Urothelium cell line (cell line): ENCODE data around the gene ARHGEF40.
A peak's percentile ranks its signal among the peaks of the same experiment; 100 is the strongest.
"Not testable (repeated sequence)": the region's sequence is repeated elsewhere in the genome, so short reads cannot be mapped to it uniquely, and the experiment has no call there.

Experiments used
- DNase-seq: peaks from one replicate; pipeline ENCODE4 v3.0.0; 2011; ENCODE audit warnings: low spot score, mixed read lengths
- FAIRE-seq: peaks from 2 replicates; lab custom pipeline; 2011; peaks lifted over from hg19 to GRCh38; lab: Jason Lieb, UNC

Gene ARHGEF40

GRCh38 chr14:21039585-21040369, 30.3 kb upstream of the ARHGEF40 start:
- FAIRE-seq (no peak), DNase-seq (peak; percentile 80)

DNA sequence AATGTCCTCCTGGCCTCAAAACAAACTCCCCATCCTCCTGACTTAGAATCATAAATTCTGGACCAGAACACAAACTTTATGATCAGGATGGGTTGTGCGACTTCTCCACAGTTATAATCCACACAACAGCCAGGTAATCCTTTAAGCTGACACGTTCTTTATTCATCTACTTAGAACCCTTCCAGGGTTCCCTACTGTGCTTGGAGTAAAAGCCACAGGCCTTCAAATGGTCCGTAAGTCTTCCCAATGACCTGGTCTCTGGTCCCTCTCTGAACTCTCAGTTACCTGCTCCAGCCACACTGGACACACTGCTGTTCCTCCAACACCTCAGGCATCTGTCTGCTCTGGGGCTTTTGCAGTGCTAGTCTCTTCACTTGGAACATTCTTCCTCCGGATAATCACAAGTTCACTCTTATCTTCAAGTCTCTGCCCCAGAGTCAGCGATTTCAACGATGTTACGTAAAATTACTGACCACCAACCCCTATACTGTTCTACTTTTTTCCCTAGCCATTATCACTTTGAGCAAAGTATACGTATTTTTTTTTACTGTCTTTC, 29.7 kb upstream of the ARHGEF40 start:
- FAIRE-seq = no peak
- no peak for DNase-seq

DNA sequence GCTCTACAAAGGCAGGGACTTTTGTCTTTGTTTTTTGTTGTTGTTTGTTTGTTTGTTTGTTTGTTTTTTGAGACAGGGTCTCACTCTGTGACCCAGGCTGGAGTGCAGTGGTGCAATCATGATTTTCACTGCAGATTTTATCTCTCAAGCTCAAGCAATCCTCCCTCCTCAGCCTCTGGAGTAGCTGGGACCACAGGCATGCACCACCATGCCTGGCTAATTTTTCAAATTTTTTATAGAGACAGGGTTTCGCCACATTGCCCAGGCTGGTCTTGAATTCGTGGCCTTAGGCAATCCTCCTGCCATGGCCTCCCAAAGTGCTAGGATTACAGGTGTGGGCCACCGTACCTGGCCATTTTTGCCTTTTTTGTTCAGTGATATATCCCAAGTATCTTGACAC, 29.2 kb upstream of the ARHGEF40 start:
- not testable (repeated sequence) for FAIRE-seq, DNase-seq

GRCh38 chr14:21041676-21042433, 28.2 kb upstream of the ARHGEF40 start, which contains the start of gene RNASE7:
TSS of gene RNASE7 (plus strand) at chr14:21042362. CDS start at chr14:21042993, 631 bp downstream.
- peak; percentile 57 for DNase-seq
- no peak for FAIRE-seq

- no peak for DNase-seq
- no peak for FAIRE-seq
Observed at GRCh38 chr14:21042918-21043317, 27.2 kb upstream of the ARHGEF40 start.

GRCh38 chr14:21043387-21043973, 26.6 kb upstream of the ARHGEF40 start:
- FAIRE-seq = no peak

DNA sequence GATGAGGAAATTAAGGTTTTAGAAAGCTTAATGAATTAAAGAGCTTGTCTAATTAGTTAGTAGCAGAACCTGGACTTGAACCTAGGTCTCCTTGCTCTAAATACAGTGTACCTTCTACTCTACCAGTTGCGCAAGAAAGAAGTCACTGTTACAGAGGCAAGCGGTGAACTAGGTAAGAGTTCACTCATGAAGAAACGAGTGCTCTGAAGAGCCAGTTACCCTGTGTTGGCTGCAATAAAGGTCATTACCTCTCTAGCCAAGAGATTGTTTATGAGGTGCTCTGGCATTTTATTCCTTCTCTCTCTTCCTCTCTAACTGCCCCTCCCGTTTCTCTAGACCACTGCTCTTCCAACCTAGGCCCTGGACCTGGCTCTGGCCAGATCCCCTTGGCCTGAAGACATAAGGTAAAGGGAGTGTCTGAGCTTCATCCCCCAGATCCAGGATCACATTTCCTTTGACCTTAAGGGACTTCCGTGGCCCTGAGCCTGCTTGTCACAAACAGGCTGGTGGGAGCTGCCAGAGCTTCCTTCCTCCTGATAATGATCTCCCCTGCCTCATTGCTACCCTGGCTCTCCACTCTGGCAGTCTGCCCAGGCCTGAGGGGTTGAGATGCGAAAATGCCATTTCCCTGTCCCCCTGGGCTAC, 26.0 kb upstream of the ARHGEF40 start:
- FAIRE-seq = no peak
- no peak for DNase-seq

More at GRCh38 chr14:21043387-21043973, 26.6 kb upstream of the ARHGEF40 start:
- no peak for DNase-seq

- DNase-seq = no peak
- no peak for FAIRE-seq
Observed at GRCh38 chr14:21047378-21047781, 22.7 kb upstream of the ARHGEF40 start.

DNA sequence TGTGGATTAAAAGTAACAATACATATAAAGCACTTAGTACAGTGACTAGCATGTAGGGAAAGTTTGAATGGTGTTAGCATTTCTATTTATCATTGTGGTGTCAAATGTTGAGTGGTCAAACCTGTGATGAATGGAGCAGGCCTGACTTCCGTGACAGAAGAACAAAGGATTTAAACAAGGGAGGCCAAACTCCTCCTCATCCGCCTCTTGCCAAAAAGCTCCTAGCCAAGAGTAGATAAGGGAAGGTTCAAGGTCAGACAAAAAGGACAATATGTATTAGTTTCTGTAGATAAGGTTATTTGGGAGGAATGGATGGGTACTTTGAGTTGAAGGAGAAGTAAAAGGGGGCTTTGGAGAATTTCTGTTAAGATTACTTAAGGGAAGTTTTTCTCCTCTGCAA, 21.5 kb upstream of the ARHGEF40 start:
- no peak for FAIRE-seq
- no peak for DNase-seq

DNA sequence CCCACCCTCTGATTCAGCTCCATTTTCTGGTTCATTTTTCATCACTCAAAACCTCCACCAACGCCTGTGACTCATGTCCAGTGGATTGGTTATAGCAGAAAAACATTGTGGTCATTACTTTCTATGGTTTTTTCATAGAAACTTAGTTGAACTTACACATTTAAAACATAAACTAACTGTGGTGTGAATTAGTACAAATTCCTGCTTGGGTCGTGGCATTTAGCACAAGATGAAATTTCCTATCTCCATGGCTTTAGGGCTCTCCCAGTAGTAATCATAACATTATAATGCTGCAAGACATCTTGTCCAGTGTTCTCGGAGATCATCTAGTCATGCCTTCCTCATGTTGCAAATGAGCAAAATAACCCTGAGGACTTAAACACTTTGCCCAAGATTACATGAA, 20.8 kb upstream of the ARHGEF40 start:
- no peak for DNase-seq
- FAIRE-seq = no peak

DNA sequence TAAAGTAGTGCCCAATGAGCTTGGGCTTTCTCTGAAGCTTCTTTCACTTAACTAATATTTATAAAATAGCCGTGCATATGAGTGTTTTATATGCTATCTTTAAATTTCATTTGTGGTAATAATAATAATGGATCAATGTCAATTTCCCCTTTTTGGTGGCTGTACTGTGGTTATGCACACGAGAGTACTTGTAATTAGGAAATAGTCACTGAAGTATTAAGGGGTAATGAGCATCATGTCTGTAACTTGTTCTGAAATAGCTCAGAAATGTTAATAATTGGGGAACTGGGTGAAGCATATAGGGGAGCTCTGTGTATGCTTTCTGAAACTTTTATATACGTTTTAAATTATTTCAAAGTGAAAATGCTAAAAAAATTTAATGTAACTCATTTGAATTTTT, 19.5 kb upstream of the ARHGEF40 start:
- FAIRE-seq = no peak

GRCh38 chr14:21053184-21054122, 16.7 kb upstream of the ARHGEF40 start:
- FAIRE-seq (no peak), DNase-seq (no peak)

More for the DNA sequence above, 19.5 kb upstream of the ARHGEF40 start:
- no peak for DNase-seq

GRCh38 chr14:21054123-21054767, 15.9 kb upstream of the ARHGEF40 start:
- no peak for FAIRE-seq
- no peak for DNase-seq

- DNase-seq (no peak), FAIRE-seq (no peak)
Observed at GRCh38 chr14:21054768-21055145, 15.3 kb upstream of the ARHGEF40 start.

DNA sequence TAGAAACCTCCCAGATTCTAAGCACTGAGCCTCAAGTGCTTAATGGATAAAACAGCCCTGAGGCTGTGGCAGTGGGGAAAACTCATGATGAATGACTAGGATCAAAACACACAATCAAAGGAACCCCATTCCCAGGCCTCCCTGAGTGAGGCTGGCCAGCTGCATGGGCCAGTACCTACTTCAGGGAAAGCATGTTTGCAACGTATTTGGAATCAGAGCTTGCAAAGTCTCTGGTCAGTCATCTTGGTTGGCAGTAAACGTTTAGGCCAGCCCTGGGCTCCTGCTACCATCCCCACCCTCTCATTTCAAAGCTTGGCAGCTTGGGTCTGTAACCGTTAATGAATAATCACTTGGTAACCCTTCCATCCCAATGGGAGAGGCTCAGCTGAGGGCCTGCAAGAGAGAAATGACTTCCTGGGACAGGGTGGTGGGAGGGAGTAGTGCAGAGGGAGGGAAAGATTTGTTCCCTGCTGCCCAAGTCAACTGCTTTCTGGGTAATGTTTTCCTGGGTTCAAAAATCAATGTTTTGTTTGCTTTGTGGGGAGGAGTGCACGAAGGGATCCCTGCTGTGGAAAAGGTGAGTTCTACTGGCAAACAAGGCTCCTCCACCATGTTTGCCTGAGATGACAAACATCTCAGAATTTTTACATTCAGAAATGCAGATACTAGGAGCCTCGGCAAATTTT, 14.5 kb upstream of the ARHGEF40 start:
- no peak for DNase-seq
- FAIRE-seq = no peak

- FAIRE-seq (no peak), DNase-seq (no peak)
Observed at GRCh38 chr14:21056520-21057163, 13.5 kb upstream of the ARHGEF40 start.

DNA sequence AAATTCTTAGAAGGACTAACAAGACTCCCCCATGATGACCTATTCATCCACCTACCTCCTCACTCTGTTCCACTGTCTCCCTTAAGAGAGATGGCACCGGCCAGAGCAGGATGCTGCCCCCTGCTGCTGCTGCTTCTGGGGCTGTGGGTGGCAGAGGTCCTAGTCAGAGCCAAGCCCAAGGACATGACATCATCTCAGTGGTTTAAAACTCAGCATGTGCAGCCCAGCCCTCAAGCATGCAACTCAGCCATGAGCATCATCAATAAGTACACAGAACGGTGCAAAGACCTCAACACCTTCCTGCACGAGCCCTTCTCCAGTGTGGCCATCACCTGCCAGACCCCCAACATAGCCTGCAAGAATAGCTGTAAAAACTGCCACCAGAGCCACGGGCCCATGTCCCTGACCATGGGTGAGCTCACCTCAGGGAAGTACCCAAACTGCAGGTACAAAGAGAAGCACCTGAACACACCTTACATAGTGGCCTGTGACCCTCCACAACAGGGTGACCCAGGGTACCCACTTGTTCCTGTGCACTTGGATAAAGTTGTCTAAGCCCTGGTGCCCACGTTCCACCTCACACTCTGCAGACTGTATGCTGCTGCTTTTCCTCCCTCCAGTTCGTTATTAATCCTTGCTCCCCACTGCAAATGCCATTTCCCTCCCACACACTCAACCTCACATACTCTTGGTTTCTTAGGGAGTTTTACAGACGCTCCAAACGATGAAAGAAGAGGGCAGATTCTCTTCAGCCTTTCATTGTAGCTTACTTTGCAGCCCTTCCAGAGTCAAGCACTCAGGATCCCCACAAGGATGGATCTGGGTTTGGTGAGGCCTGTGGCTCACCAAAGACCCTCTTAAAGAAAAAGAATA, 12.1 kb upstream of the ARHGEF40 start, which contains the start of gene RNASE8:
RNASE8 (plus strand) TSS at position 20 of the 873 bp plus-strand sequence; CDS start at position 91, 71 bp downstream.
- FAIRE-seq = peak; percentile 65

More for the DNA sequence above, 12.1 kb upstream of the ARHGEF40 start, which contains the start of gene RNASE8:
- DNase-seq = peak; percentile 35
